Measurements from ENCODE around the gene WEE2. TPM values are rescaled to one million over a fixed set of nuclear protein-coding genes. Genes with fewer than 3 reads are reported as not detected.

WEE2 gene
- total and polyA plus RNA-seq, 12 donors: 0.12 TPM; not detected in 11

DNA sequence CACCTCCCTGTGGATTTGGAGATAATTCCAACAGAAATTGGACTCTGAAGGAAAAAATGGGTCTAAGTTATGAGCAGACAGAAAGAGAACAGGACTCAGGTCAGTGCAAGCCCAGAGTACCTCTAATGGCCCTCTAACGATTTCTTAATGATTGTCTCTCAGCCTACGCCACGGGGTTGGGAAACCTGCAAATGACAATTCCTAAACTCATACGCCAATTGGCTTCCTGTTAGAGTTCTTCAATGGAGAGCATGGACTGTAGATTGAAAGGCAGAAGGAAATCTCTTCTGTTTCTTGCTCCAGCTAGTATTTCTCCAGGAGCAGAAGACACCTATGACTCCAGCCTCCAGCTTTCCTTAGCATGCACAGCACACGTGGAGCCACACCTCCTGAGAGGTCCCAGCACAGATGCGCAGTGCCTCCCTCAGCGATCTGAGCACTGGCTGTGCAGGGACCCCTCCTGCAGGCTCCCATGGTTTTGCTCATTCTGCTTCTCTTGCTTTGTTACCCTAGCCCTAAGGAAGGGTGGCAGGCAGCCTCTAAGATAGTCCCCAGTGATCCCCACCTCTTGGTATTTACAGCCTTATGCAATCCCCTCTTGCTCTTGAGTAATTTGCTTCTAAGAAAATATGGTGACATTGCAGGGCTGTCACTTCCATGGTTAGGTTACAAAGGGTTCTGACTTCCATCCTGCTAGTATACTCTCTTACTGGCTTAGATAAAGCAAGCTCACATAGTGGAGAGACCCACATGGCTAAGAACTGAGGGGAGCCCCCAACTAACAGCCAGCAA lies 36.3 kb upstream of the WEE2 start:
- no peaks in the 10 kb centered on the region for H3K27me3 ChIP-seq
- H3K9me3 ChIP-seq: no peaks in the 10 kb centered on the region
- DNase-seq (no peak), ATAC-seq (peak in 1 of 8 donors; percentile 8)
- no peak overlapping the region for H3K4me3 ChIP-seq
- H3K27ac ChIP-seq: peak overlapping the region in 2 of 10 donors; percentile 29 to 79
- no peak for TF ChIP-seq CTCF (IDR thresholded peaks at IDR 0.05)
- H3K4me1 ChIP-seq: peaks cover 0 to 48% (median 11%) of the 10 kb centered on the region in 9 donors
- 95 to 97% methylated on average over 7 of the region's 7 CpGs for WGBS, 2 donors
- intact Hi-C loops (cut with DNase I): loop anchor here in 1 of 10 donors (5.0 kb wide), 1 partner anchor 60 kb away; no protein-coding TSS in a partner anchor
- peaks cover 0 to 33% (median 0%) of the 10 kb centered on the region in 9 donors for H3K36me3 ChIP-seq

DNA sequence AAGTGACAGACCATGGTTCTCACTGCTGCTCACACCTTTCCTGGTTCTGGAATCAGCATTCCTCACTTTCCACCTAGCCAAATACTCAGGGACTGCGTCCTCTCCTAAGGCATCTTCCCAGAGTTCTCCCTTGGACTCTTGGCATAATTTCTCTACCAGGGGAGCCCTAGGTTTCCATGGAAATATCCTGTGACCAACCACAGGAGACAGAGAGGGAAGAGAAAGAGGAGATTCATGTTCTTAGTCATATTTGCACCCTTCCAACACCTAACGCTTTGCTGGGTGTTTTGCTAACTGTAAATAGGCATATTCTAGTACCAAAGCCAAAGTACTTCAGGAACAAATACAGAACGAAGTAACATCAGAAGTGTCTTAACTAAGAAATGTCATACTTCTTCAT lies 34.8 kb upstream of the WEE2 start:
- intact Hi-C loops (cut with DNase I): loop anchor here in 1 of 10 donors (5.0 kb wide), 1 partner anchor 59 kb away; no protein-coding TSS in a partner anchor
- Histone ChIP-seq H3K9me3 (no peaks in the 10 kb centered on the region), H3K27ac (peak overlapping the region in 8 of 10 donors; percentile 29 to 88 (median 74)), H3K36me3 (peaks cover 0 to 37% (median 0%) of the 10 kb centered on the region in 9 donors), H3K4me1 (peaks cover 0 to 48% (median 11%) of the 10 kb centered on the region in 9 donors), H3K4me3 (no peak overlapping the region), H3K27me3 (no peaks in the 10 kb centered on the region)
- no peak for TF ChIP-seq CTCF (IDR thresholded peaks at IDR 0.05)
- no peak for DNase-seq
- WGBS, 2 donors: 92 to 93% methylated on average over 3 of the region's 3 CpGs
- no peak for ATAC-seq

DNA sequence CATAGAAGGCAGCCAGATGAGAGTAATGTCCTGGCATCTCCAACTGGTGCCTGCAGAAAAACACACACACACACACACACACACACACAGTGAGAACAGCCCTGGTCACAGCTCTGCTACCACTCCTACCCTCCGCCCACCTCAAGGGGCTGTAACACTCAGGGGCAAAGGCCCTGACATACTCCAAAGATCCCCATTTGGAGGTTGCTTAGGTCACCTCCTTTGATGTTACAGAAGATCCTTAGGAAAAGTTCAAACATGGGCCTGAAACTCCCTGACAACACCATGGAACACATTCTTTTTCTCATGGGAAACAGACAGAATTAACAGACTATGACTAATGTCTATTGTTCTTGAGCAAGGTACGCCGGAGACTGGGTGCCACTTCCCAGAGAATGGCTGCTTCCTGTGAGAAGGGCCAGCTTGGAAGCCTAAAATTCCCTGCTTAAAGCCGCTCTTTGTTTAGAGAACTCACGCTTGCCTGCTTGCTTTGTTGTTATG lies 33.9 kb upstream of the WEE2 start:
- H3K36me3 ChIP-seq: peaks cover 0 to 45% (median 0%) of the 10 kb centered on the region in 9 donors
- 71 to 78% methylated on average over 5 of the region's 5 CpGs for WGBS, 2 donors
- H3K4me3 ChIP-seq: no peak overlapping the region
- peak in 1 of 2 donors; percentile 48 for DNase-seq
- intact Hi-C loops (cut with DNase I): loop anchor here in 1 of 10 donors (5.0 kb wide), 1 partner anchor 58 kb away; no protein-coding TSS in a partner anchor
- no peaks in the 10 kb centered on the region for H3K9me3 ChIP-seq
- no peaks in the 10 kb centered on the region for H3K27me3 ChIP-seq
- H3K4me1 ChIP-seq: peaks cover 0 to 48% (median 11%) of the 10 kb centered on the region in 9 donors
- H3K27ac ChIP-seq: peak overlapping the region; percentile 38 to 88 (median 72)
- peak; percentile 72 to 94 (median 87) for ATAC-seq
- no peak for TF ChIP-seq CTCF (IDR thresholded peaks at IDR 0.05)

GRCh38 chr7:141674702-141675101 lies 33.5 kb upstream of the WEE2 start:
- peak in 6 of 9 donors; percentile 28 to 53 (median 42) for TF ChIP-seq CTCF (IDR thresholded peaks at IDR 0.05)
- intact Hi-C loops (cut with DNase I): loop anchor here in 1 of 10 donors (5.0 kb wide), 1 partner anchor 58 kb away; no protein-coding TSS in a partner anchor
- Histone ChIP-seq H3K4me3 (no peak overlapping the region), H3K36me3 (peaks cover 0 to 50% (median 0%) of the 10 kb centered on the region in 9 donors), H3K9me3 (no peaks in the 10 kb centered on the region), H3K4me1 (peaks cover 0 to 48% (median 11%) of the 10 kb centered on the region in 9 donors), H3K27ac (peak overlapping the region; percentile 38 to 88 (median 72)), H3K27me3 (no peaks in the 10 kb centered on the region)
- DNase-seq (no peak), ATAC-seq (peak in 6 of 8 donors; percentile 32 to 74 (median 50))
- WGBS, 2 donors: 73 to 74% methylated on average over 4 of the region's 4 CpGs

Measured in heart right ventricle (tissue), 16 donors.